OCI-LY1 (cell line): ENCODE data around the gene NCAPD2.

ENCODE experiments used
- CTCF ChIP-seq: fragments of 200-600 bp; sonication (generic), shearing (Covaris generic); IDR thresholded peaks from 2 replicates; pipeline ENCODE4 v1.5.1; 2017; ENCODE audit warnings: mild to moderate bottlenecking, antibody characterized with exemption, low read length, moderate library complexity, mixed read lengths
- EZH2 ChIP-seq: fragments of 200-600 bp; sonication (generic), shearing (Covaris generic); IDR thresholded peaks from 2 replicates; pipeline ENCODE4 v1.8.0; 2017; ENCODE audit warnings: borderline replicate concordance, mixed run types, mild to moderate bottlenecking, antibody characterized with exemption, low read length, moderate library complexity, mixed read lengths

GRCh38 chr12:6542209-6543009 lies 48.5 kb downstream of the NCAPD2 start:
- TF ChIP-seq CTCF = no peak
- TF ChIP-seq EZH2 = no peak
